ENCODE measurements around the gene MINAR2.

MINAR2 gene

GRCh38 chr5:129771058-129771838 lies 23.4 kb downstream of the MINAR2 start:
- DNase-seq (ENCODE audit: low read depth in 2 of 2), result peak; percentile 15 to 30

DNA sequence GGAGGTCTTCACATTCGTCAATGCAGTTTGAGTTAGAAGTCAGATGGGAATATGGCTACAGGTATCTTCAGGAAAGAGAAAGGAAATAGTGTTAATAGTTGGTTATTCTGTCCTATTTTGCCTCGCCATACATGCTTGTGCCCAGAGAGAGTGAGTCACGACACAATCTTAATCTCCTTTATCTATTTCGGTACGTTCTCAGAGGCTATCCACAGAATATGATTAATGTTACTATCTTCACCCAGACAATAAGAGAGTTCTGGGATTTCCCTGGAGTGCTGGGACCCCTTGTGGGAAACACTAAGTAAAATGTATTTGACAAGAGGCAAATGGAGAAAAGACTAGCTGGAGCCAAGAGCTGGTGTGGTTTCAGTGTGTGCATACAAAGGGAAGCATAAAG lies 25.5 kb downstream of the MINAR2 start:
- DNase-seq (ENCODE audit: low read depth in 2 of 2), result no peak

GRCh38 chr5:129781594-129781993 lies 33.7 kb downstream of the MINAR2 start:
- DNase-seq (ENCODE audit: low read depth in 2 of 2), result no peak

- no peak for DNase-seq (ENCODE audit: low read depth in 2 of 2)
Observed at GRCh38 chr5:129803403-129803802, 55.5 kb downstream of the MINAR2 start.

DNA sequence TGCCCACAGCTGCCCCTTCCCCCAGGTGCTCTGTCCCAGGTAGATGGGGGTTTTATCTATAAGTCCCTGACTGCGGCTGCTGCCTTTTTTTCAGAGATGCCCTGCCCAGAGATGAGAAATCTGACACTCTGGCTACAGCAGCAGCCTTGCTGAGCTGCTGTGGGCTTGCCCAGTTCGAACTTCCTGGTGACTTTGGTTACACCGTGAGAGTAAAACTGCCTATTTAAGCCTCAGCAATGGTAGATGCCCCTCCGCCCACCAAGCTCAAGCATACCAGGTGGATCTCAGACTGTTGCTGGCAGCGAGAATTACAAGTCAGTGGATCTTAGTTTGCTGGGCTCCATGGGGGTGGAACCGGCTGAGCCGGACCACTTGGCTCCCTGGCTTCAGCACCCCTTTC lies 56.8 kb downstream of the MINAR2 start:
- DNase-seq (ENCODE audit: low read depth in 2 of 2), result no peak

DNA sequence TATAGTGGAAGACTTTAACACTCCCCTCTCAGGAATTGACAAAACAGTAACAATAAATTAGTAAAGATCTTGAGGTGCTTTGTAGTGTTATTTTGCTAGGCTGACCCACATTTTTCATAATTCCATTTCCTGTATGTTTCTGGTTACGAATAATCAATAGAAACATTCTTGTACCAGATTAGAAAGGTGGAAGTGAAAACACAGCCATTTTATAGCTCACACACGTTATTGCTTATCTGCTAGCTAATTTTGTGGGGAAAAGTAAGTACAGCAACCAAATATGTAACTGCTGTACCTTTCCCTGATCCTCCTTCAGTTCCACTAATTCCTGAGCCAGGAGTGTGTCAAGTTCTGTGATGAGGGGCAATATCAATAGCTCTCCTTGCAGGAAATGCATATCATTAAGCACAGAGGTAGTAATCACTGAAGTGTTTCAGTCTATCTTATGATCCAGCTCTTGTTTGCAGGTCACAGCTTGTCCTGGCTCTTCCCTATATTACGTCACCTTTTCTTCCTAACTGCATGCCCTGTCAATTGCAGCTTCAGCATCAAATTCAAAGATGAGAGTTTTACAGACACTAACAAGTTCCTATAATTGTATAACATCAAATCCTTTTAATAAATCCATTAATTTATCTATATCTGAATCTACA lies 59.4 kb downstream of the MINAR2 start:
- DNase-seq (ENCODE audit: low read depth in 2 of 2), result no peak
